Upper lobe of right lung (tissue), 1 donor: Measurements from ENCODE around the gene ERLIN1. TPM values are rescaled to one million over a fixed set of nuclear protein-coding genes. Genes with fewer than 3 reads are reported as not detected.

Source experiments
- ATAC-seq: fragments of 200-7000 bp; cut with Tn5 transposase; one replicate; pipeline ENCODE4 v1.9.1; 2020; ENCODE audit warnings: mild to moderate bottlenecking, moderate library complexity
- DNase-seq: peaks from one replicate; pipeline ENCODE4 v3.0.0-alpha.2; 2020
- H3K27ac ChIP-seq: fragments of 200-600 bp; one replicate; pipeline ENCODE4 v1.8.0; 2022
- H3K27me3 ChIP-seq: fragments of 200-600 bp; one replicate; pipeline ENCODE4 v1.8.0; 2022; ENCODE audit warnings: mild to moderate bottlenecking
- H3K36me3 ChIP-seq: fragments of 200-600 bp; one replicate; pipeline ENCODE4 v1.8.0; 2022
- H3K4me1 ChIP-seq: fragments of 200-600 bp; one replicate; pipeline ENCODE4 v1.8.0; 2022
- H3K4me3 ChIP-seq: fragments of 200-600 bp; one replicate; pipeline ENCODE4 v1.8.0; 2022; ENCODE audit warnings: mild to moderate bottlenecking
- H3K9me3 ChIP-seq: fragments of 200-600 bp; one replicate; pipeline ENCODE4 v1.8.0; 2022
- intact Hi-C: fragments of 100-400 bp; cut with DNase I; formaldehyde crosslinking; loops from one replicate; pipeline ENCODE4 v1.11.0; 2022
- total RNA-seq: library from RNA; stranded (reverse); fragmentation: NEBNext Ultra II Directional; extraction: Animal tissue kit (Norgen Biotek cat#: 25700); gene quantifications from one replicate; pipeline ENCODE4 v1.2.1, GENCODE V29; 2021
- TF ChIP-seq, protein P1 (sequence below): fragments of 200-600 bp; IDR thresholded peaks from one replicate; pipeline ENCODE4 v1.8.0; 2022; ENCODE audit warnings: antibody characterized with exemption
- donor health status: DM: no; HTN: yes; CAD: no; lungs with severe emphysema.

Gene ERLIN1
- total RNA-seq, 1 donor from 2014 or later = 24.3 TPM

DNA sequence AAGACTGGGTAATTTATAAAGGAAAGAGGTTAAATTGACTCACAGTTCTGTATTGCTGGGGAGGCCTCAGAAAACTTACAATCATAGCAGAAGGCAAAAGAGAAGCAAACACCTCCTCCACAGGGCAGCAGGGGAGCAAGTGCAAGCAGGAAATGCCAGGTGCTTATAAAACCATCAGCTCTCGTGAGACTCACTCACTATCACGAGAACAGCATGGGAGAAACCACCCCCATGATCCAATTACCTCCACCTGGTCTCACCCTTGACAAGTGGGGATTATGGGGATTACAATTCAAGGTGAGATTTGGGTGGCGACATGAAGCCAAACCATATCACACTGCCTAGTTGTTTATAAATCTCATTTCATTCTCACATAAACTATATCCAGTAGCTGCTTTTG, 76.2 kb downstream of the ERLIN1 start:
- intact Hi-C loops = no loop called here
- TF ChIP-seq, protein P1, sequence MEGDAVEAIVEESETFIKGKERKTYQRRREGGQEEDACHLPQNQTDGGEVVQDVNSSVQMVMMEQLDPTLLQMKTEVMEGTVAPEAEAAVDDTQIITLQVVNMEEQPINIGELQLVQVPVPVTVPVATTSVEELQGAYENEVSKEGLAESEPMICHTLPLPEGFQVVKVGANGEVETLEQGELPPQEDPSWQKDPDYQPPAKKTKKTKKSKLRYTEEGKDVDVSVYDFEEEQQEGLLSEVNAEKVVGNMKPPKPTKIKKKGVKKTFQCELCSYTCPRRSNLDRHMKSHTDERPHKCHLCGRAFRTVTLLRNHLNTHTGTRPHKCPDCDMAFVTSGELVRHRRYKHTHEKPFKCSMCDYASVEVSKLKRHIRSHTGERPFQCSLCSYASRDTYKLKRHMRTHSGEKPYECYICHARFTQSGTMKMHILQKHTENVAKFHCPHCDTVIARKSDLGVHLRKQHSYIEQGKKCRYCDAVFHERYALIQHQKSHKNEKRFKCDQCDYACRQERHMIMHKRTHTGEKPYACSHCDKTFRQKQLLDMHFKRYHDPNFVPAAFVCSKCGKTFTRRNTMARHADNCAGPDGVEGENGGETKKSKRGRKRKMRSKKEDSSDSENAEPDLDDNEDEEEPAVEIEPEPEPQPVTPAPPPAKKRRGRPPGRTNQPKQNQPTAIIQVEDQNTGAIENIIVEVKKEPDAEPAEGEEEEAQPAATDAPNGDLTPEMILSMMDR = no peak
- H3K36me3 ChIP-seq = no peaks in the 10 kb centered on the region
- ATAC-seq = no peak
- DNase-seq = no peak
- H3K4me3 ChIP-seq = no peak overlapping the region
- no peaks in the 10 kb centered on the region for H3K9me3 ChIP-seq
- H3K4me1 ChIP-seq = no peaks in the 10 kb centered on the region
- peaks cover 5% of the 10 kb centered on the region for H3K27me3 ChIP-seq
- H3K27ac ChIP-seq = no peak overlapping the region

DNA sequence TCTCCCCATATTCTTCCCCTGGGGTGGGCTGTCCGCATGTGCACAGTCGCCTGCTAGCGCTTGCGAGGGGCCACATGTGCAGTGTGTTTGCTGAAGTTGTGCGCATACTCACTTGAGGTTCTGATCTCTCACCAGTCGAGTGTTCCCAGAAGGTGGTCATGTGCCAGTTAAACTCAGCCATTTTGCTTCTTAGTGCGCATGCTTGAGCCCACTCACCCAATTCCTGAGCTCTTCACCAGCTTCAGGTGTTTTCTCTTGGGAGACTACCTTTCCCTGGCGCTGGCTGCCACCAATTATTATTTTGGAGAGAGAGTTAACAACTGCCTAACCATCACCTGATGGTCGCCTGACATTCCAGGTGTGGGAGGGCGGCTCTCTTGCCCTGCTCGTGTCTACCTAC, 79.0 kb downstream of the ERLIN1 start:
- no peak for DNase-seq

DNA sequence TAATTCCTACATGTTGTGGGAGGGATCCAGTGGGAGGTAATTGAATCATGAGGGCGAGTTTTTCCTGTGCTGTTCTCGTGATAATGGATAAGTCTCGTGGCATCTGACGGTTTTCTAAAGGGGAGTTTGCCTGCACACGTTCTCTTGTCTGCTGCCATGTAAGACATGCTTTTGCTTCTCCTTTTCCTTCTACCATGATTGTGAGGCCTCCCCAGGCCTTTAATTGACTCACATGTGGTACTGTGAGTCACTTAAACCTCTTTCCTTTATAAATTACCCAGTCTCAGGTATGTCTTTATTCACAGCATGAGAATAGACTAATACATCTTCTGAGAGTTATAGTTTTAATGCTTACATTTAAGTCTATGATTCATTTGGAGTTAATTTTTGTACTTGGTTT, 81.5 kb downstream of the ERLIN1 start:
- Histone ChIP-seq H3K9me3 (no peaks in the 10 kb centered on the region), H3K4me1 (no peaks in the 10 kb centered on the region), H3K36me3 (no peaks in the 10 kb centered on the region), H3K4me3 (no peak overlapping the region), H3K27ac (no peak overlapping the region), H3K27me3 (peaks cover 3% of the 10 kb centered on the region)
- ATAC-seq (no peak), DNase-seq (no peak)
- TF ChIP-seq, protein P1 = no peak
- intact Hi-C loops = no loop called here

More for the DNA sequence above, 79.0 kb downstream of the ERLIN1 start:
- H3K36me3 ChIP-seq = no peaks in the 10 kb centered on the region
- peaks cover 3% of the 10 kb centered on the region for H3K27me3 ChIP-seq
- H3K9me3 ChIP-seq = no peaks in the 10 kb centered on the region
- ATAC-seq = no peak
- no peak overlapping the region for H3K27ac ChIP-seq
- H3K4me1 ChIP-seq = no peaks in the 10 kb centered on the region
- no peak overlapping the region for H3K4me3 ChIP-seq
- TF ChIP-seq, protein P1 = no peak
- intact Hi-C loops = no loop called here

DNA sequence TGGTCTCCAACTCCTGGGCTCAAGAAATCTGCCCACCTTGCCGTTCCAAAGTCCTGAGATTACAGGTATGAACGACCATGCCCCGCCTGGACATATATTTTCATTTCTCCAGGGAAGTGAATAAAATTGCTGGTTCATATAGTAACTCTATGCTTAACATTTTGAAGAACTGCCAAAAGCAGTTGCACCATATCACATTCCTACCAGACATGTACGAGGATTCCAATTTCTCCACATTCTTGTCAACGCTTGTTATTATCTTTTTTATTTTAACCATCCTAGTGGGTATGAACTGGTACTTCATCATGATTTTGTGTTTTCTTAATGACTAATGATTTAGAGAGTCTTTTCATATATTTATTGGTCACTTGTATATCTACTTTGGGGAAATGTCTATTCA, 82.2 kb downstream of the ERLIN1 start:
- no peaks in the 10 kb centered on the region for H3K9me3 ChIP-seq
- no peak for ATAC-seq
- H3K27ac ChIP-seq = no peak overlapping the region
- H3K4me3 ChIP-seq = no peak overlapping the region
- no peak for DNase-seq
- intact Hi-C loops = no loop called here
- TF ChIP-seq, protein P1 = no peak
- H3K4me1 ChIP-seq = no peaks in the 10 kb centered on the region
- no peaks in the 10 kb centered on the region for H3K36me3 ChIP-seq
- H3K27me3 ChIP-seq = peaks cover 3% of the 10 kb centered on the region

DNA sequence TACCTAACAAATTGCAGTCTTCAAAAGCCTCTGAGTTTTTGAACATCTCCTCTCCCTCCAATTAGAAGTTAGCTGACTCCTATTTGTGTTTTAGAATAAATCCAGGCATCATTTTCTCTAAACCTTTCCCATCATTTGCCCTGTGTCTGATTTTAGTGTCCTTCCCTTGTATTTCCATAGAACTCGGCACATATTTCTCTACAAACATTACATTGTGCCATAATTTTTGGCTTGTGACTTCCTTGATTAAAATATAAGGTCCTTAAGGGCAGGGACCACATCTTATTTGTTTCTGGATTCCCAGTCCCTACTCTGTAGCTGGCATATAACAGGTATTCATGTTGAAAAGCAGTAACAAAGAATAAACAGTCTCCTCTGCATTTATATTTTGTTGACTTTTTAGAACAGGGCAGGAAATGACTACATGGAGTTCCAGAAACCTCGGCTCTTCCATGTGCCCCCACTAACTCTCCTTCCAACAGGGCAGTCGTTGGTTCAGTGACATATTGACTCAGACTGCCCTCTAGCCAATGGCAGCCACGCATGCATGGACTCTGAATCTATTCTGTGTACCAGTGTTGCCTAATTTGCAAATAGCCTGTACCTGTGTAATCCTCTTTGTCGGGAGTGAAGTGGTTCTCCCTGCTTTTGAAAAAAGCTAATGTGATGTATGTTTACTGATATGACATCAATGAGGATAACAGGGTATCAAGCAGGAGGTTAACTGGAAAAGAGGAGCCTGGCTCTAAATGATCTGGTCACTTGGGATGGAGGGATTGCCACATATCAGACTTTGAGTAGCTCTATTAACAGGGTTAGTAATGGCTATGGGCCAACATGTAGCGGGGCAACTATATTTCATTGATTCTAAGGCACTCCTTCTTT, 84.4 kb downstream of the ERLIN1 start:
- TF ChIP-seq, protein P1 = no peak
- DNase-seq = no peak
- peak; percentile 53 for ATAC-seq

More for the DNA sequence above, 84.4 kb downstream of the ERLIN1 start:
- H3K36me3 ChIP-seq = no peaks in the 10 kb centered on the region
- intact Hi-C loops = no loop called here
- no peaks in the 10 kb centered on the region for H3K9me3 ChIP-seq
- no peak overlapping the region for H3K4me3 ChIP-seq
- H3K27ac ChIP-seq = no peak overlapping the region
- H3K4me1 ChIP-seq = no peaks in the 10 kb centered on the region
- peaks cover 3% of the 10 kb centered on the region for H3K27me3 ChIP-seq
